HEK293 (cell line): Measurements from ENCODE around the gene DNAJC7.

Experiments used
- ZBTB7A ChIP-seq: fragments of 450-650 bp; formaldehyde crosslinking; IDR thresholded peaks from 2 replicates; pipeline ENCODE4 v1.5.1; 2016; ENCODE audit warnings: low read depth, missing biosample characterization, missing genetic modification characterization
- ZNF324 ChIP-seq: fragments of 450-650 bp; formaldehyde crosslinking; IDR thresholded peaks from 2 replicates; pipeline ENCODE4 v1.5.1; 2016; ENCODE audit warnings: missing biosample characterization, missing genetic modification characterization
- ZNF580 ChIP-seq: fragments of 450-650 bp; formaldehyde crosslinking; IDR thresholded peaks from 2 replicates; pipeline ENCODE4 v1.5.1; 2016; ENCODE audit warnings: missing biosample characterization, missing genetic modification characterization
- ZNF670 ChIP-seq: fragments of 450-650 bp; formaldehyde crosslinking; IDR thresholded peaks from 2 replicates; pipeline ENCODE4 v1.5.1; 2016; ENCODE audit warnings: missing biosample characterization, missing genetic modification characterization, low read depth

GRCh38 chr17:41928693-41929251 is 88.5 kb downstream of the DNAJC7 start:
- TF ChIP-seq ZNF580 (tag by site-specific recombination) (no peak), ZNF670 (tag by site-specific recombination) (no peak), ZNF324 (tag by site-specific recombination) (no peak), ZBTB7A (tag by site-specific recombination) (no peak)
